ENCODE data around the gene CSF2.

CSF2 gene

DNA sequence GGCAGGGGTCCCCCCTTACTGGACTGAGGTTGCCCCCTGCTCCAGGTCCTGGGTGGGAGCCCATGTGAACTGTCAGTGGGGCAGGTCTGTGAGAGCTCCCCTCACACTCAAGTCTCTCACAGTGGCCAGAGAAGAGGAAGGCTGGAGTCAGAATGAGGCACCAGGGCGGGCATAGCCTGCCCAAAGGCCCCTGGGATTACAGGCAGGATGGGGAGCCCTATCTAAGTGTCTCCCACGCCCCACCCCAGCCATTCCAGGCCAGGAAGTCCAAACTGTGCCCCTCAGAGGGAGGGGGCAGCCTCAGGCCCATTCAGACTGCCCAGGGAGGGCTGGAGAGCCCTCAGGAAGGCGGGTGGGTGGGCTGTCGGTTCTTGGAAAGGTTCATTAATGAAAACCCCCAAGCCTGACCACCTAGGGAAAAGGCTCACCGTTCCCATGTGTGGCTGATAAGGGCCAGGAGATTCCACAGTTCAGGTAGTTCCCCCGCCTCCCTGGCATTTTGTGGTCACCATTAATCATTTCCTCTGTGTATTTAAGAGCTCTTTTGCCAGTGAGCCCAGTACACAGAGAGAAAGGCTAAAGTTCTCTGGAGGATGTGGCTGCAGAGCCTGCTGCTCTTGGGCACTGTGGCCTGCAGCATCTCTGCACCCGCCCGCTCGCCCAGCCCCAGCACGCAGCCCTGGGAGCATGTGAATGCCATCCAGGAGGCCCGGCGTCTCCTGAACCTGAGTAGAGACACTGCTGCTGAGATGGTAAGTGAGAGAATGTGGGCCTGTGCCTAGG lies at the start of gene CSF2:
Gene CSF2, plus strand, starts transcription at position 559 of the 783 bp plus-strand sequence. Its CDS starts 35 bp downstream, at position 594.
- H3K9me3 ChIP-seq (ENCODE audit: control insufficient read depth, insufficient read depth, low read depth, low read length): no peaks in the 10 kb centered on the region
- no peak within 1 kb of the TSS for H3K9ac ChIP-seq (ENCODE audit: low read length)
- no peak within 1 kb of the TSS for H3K27ac ChIP-seq (ENCODE audit: low read depth, low read length)
- H3K36me3 ChIP-seq (ENCODE audit: control insufficient read depth, insufficient read depth, low read length): no peaks in the 10 kb centered on the region
- H3K4me1 ChIP-seq (ENCODE audit: control insufficient read depth, insufficient read depth, low read length): no peaks in the 10 kb centered on the region; the same call in 1 of the 2 replicates
- H3K27me3 ChIP-seq (ENCODE audit: control insufficient read depth, insufficient read depth, low read length): no peaks in the 10 kb centered on the region
- H3K4me3 ChIP-seq (ENCODE audit: low read depth, low read length): no peak within 1 kb of the TSS

DNA sequence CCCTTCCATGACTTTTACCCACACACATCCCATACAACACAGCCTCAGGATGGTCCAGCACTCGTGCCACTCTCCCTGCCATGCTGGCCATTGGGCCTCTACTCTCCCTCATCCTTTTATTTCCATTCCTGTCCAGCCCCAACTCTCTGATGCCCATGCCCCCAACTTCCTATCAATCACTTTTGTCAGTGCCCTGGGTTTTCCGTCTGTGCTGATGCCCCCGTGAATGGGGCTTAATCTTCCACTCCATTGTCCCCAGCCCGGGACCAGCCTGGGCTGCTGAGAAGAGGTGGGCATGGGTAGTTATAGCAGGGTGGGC lies 49.5 kb upstream of the CSF2 start:
- no peaks in the 10 kb centered on the region; the same call in 1 of the 2 replicates for H3K27me3 ChIP-seq (ENCODE audit: control insufficient read depth, insufficient read depth, low read length)

DNA sequence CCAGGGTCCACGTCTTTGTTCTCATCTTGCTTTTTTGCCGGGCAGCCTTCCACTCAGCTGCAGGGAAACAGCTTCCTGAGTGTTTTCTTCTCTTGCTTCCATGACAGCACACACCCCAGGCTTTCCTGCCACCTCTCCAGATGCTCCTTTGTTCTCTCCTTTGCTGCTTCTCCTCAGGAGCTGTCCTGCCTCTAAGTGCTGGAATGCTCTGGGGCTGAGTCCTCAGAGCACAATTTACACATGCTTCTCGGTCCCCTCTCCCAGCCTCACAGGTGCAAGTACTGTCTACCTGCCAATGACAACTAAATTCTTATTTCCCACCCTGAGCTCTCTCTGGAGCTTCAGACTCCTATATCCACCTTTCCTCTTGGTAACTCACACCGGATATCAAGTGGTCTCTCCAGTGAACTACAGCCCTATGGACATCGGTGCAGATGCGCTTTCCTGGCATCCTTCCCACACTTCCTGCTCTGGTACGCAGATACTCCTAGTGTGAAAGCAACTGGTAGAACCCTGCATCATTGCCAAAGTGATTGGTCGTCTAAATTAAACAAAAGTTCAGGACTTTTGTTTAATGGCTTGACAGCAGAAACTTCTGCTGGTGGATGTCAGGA lies 48.7 kb upstream of the CSF2 start:
- H3K9ac ChIP-seq (ENCODE audit: low read length): no peak overlapping the region
- no peaks in the 10 kb centered on the region for H3K9me3 ChIP-seq (ENCODE audit: control insufficient read depth, insufficient read depth, low read depth, low read length)
- H3K4me1 ChIP-seq (ENCODE audit: control insufficient read depth, insufficient read depth, low read length): no peaks in the 10 kb centered on the region
- no peaks in the 10 kb centered on the region for H3K36me3 ChIP-seq (ENCODE audit: control insufficient read depth, insufficient read depth, low read length)
- H3K27ac ChIP-seq (ENCODE audit: low read depth, low read length): no peak overlapping the region
- no peaks in the 10 kb centered on the region; the same call in 1 of the 2 replicates for H3K27me3 ChIP-seq (ENCODE audit: control insufficient read depth, insufficient read depth, low read length)
- no peak overlapping the region for H3K4me3 ChIP-seq (ENCODE audit: low read depth, low read length)

More for the DNA sequence above, 49.5 kb upstream of the CSF2 start:
- Histone ChIP-seq H3K36me3 (ENCODE audit: control insufficient read depth, insufficient read depth, low read length) (no peaks in the 10 kb centered on the region), H3K4me3 (ENCODE audit: low read depth, low read length) (no peak overlapping the region), H3K4me1 (ENCODE audit: control insufficient read depth, insufficient read depth, low read length) (no peaks in the 10 kb centered on the region), H3K27ac (ENCODE audit: low read depth, low read length) (no peak overlapping the region), H3K9ac (ENCODE audit: low read length) (no peak overlapping the region), H3K9me3 (ENCODE audit: control insufficient read depth, insufficient read depth, low read depth, low read length) (no peaks in the 10 kb centered on the region)

DNA sequence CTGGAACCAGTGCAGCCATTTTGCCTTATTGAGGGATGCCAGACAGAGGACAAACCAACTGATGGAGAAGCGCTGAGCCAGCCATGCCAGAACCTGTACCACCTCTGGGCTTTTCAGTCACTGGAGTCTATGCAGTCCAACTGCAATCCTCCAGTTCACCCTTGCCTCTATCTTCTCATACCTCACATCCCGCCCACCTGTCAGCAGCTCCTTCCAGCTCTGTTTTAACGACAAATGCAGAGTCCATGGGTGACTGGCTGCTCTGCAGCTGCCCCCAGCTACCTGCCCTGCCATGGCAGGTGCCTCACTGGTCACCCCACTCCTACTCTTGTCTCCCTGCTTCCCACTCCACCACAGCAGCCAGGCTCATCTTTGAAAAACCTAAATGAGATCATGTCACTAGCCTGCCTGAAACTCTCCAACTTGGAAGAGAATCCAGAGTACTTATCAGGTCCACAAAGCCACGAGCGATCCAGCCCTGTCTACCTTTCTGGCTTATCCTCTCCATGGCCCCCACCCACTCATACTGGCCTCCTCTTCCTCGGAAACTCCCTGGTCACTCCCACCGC lies 48.1 kb upstream of the CSF2 start:
- Histone ChIP-seq H3K27ac (ENCODE audit: low read depth, low read length) (no peak overlapping the region), H3K9ac (ENCODE audit: low read length) (no peak overlapping the region), H3K4me1 (ENCODE audit: control insufficient read depth, insufficient read depth, low read length) (no peaks in the 10 kb centered on the region), H3K36me3 (ENCODE audit: control insufficient read depth, insufficient read depth, low read length) (no peaks in the 10 kb centered on the region), H3K9me3 (ENCODE audit: control insufficient read depth, insufficient read depth, low read depth, low read length) (no peaks in the 10 kb centered on the region), H3K4me3 (ENCODE audit: low read depth, low read length) (no peak overlapping the region), H3K27me3 (ENCODE audit: control insufficient read depth, insufficient read depth, low read length) (no peaks in the 10 kb centered on the region)

DNA sequence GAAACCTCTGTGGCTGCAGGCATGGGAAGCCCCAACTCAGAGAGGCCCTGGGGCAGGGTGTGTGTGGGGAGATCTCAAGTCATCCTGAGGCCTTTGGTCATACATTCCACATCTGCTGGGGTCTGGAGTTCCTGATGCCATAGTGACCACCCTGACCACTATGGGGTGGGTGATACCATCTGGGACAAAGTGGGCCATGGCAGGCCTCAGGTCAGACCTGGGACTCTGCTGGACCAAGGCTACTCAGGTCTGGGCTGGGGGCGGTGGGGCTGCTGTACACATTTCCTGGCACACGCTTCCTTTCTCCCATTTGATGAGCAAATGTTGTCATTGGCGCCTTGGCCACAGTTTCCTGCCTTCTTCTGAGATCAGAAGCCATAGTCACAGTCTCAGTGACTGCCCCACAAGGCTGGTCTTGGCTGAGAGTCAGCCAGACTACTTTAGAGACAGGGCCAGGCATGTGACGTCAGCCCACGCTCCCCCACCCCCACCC lies 47.0 kb upstream of the CSF2 start:
- H3K27ac ChIP-seq (ENCODE audit: low read depth, low read length): no peak overlapping the region
- H3K27me3 ChIP-seq (ENCODE audit: control insufficient read depth, insufficient read depth, low read length): no peaks in the 10 kb centered on the region
- H3K9me3 ChIP-seq (ENCODE audit: control insufficient read depth, insufficient read depth, low read depth, low read length): no peaks in the 10 kb centered on the region
- H3K4me3 ChIP-seq (ENCODE audit: low read depth, low read length): no peak overlapping the region
- H3K4me1 ChIP-seq (ENCODE audit: control insufficient read depth, insufficient read depth, low read length): no peaks in the 10 kb centered on the region
- H3K9ac ChIP-seq (ENCODE audit: low read length): no peak overlapping the region
- no peaks in the 10 kb centered on the region for H3K36me3 ChIP-seq (ENCODE audit: control insufficient read depth, insufficient read depth, low read length)

DNA sequence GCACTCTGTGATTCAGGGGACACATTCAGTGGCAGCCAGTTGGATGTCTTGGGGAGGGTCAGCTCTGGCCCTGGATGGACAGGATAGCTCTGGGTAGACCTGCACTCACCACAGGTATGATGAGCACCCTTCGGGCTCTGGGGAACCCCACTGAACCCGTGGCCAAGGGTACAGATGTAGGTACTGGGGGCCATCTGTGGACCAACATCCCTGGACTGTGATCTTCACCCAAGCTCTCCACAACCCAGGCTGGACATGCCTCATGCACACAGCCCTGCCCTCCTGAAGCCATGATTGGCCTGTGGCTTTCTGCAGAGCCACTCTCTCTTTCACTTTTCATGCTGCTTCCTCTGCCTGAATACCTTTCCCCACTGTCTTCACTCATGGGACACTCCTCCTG lies 46.6 kb upstream of the CSF2 start:
- Histone ChIP-seq H3K9me3 (ENCODE audit: control insufficient read depth, insufficient read depth, low read depth, low read length) (no peaks in the 10 kb centered on the region), H3K9ac (ENCODE audit: low read length) (no peak overlapping the region), H3K4me3 (ENCODE audit: low read depth, low read length) (no peak overlapping the region), H3K36me3 (ENCODE audit: control insufficient read depth, insufficient read depth, low read length) (no peaks in the 10 kb centered on the region), H3K27me3 (ENCODE audit: control insufficient read depth, insufficient read depth, low read length) (no peaks in the 10 kb centered on the region), H3K27ac (ENCODE audit: low read depth, low read length) (no peak overlapping the region), H3K4me1 (ENCODE audit: control insufficient read depth, insufficient read depth, low read length) (no peaks in the 10 kb centered on the region)

DNA sequence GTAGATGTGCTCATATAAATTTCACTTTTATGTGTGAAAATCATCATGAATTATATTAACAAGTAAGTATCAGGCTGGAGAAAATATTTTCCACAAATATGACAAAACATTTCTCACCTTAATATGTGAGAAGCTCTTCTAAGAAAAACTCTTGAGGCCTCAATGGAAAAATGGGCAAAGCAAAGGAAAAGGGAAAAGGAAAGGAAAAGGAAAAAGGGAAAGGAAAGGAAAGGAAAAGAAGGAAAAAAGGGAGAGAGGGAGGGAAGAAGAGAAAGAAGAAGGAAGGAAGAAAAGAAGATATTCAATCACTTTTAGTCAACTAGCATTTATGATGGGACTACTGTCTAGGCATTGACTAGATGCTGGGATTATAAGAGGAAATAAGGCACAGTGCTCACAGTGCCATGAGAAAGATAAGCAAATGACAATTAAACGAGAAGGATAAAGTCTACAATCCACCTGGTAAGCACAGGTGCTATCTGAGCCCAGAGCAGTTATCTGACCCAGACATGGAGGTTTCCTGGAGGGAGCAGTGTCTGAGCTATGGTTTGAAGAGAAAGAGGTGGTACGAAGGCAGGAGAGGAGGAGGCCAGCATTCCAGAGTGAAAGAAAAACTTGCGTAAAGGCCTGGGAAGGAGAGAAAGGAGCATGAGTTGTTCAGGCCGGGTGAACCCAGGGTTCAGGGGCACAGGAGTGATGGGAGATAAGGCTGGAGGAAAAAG lies 43.8 kb upstream of the CSF2 start:
- Histone ChIP-seq H3K27ac (ENCODE audit: low read depth, low read length) (no peak overlapping the region), H3K9me3 (ENCODE audit: control insufficient read depth, insufficient read depth, low read depth, low read length) (no peaks in the 10 kb centered on the region), H3K4me1 (ENCODE audit: control insufficient read depth, insufficient read depth, low read length) (no peaks in the 10 kb centered on the region), H3K4me3 (ENCODE audit: low read depth, low read length) (no peak overlapping the region), H3K9ac (ENCODE audit: low read length) (no peak overlapping the region), H3K36me3 (ENCODE audit: control insufficient read depth, insufficient read depth, low read length) (no peaks in the 10 kb centered on the region), H3K27me3 (ENCODE audit: control insufficient read depth, insufficient read depth, low read length) (no peaks in the 10 kb centered on the region)

DNA sequence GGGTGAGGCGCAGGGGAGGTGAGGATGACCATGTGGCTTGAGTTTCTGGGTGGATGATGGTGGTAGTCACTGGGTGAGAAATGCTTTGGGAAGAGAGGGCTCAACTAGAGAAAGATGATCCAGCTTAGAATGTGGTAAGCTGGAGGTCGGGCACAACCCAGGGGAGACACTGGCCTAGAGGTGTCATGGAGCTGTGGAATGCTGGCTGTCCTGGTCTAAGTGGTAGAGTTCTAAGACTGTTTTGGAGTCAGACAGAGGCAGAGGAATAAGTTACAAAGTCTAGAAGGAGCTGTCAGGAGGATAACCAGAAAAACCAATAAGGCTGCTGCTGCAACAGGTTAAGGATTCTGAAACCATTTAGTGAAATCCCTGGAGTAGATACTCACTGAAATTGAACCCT lies 43.0 kb upstream of the CSF2 start:
- no peaks in the 10 kb centered on the region for H3K9me3 ChIP-seq (ENCODE audit: control insufficient read depth, insufficient read depth, low read depth, low read length)
- H3K27ac ChIP-seq (ENCODE audit: low read depth, low read length): no peak overlapping the region
- H3K9ac ChIP-seq (ENCODE audit: low read length): no peak overlapping the region
- no peaks in the 10 kb centered on the region for H3K4me1 ChIP-seq (ENCODE audit: control insufficient read depth, insufficient read depth, low read length)
- no peaks in the 10 kb centered on the region for H3K27me3 ChIP-seq (ENCODE audit: control insufficient read depth, insufficient read depth, low read length)
- H3K36me3 ChIP-seq (ENCODE audit: control insufficient read depth, insufficient read depth, low read length): no peaks in the 10 kb centered on the region
- no peak overlapping the region for H3K4me3 ChIP-seq (ENCODE audit: low read depth, low read length)

DNA sequence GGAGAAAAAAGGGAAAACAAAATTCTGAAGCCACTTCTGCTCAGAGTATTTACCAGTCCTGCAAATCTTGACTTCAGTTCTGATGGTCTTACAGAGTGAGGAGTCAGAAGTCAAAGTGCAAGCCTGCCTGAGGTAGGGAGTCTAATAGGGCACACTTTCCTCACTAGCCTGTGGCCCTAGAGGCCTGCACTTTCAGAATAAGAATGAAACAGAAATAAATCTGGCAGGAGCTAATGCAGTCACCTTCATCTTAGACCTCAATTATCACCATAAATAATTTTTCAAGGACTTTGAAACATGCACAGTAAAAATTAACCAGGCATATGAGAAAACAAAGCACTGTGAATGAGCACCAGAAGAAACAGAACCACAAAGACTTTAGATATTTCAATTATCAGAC lies 41.4 kb upstream of the CSF2 start:
- Histone ChIP-seq H3K9ac (ENCODE audit: low read length) (no peak overlapping the region), H3K9me3 (ENCODE audit: control insufficient read depth, insufficient read depth, low read depth, low read length) (no peaks in the 10 kb centered on the region), H3K27ac (ENCODE audit: low read depth, low read length) (no peak overlapping the region), H3K4me1 (ENCODE audit: control insufficient read depth, insufficient read depth, low read length) (no peaks in the 10 kb centered on the region), H3K4me3 (ENCODE audit: low read depth, low read length) (no peak overlapping the region), H3K36me3 (ENCODE audit: control insufficient read depth, insufficient read depth, low read length) (no peaks in the 10 kb centered on the region), H3K27me3 (ENCODE audit: control insufficient read depth, insufficient read depth, low read length) (no peaks in the 10 kb centered on the region)

DNA sequence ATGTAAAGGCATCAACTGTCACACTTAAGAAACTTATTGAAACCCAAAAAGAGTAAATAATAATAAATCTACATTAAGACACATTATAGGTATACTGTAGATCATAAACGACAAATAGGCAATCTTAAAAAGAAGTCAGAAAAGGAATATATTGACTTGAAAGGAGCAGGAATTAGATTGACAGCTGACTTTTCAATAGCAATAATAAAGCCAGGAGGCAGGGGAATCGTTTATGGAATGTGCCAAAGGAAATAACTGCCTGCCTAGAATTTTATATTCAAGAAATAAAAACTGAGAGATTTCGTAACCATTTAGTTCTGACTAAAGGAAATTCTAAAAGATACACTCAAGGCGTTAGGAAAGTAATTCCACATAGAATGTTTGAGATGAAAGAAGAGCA lies 40.5 kb upstream of the CSF2 start:
- Histone ChIP-seq H3K9ac (ENCODE audit: low read length) (no peak overlapping the region), H3K27me3 (ENCODE audit: control insufficient read depth, insufficient read depth, low read length) (no peaks in the 10 kb centered on the region), H3K4me3 (ENCODE audit: low read depth, low read length) (no peak overlapping the region), H3K4me1 (ENCODE audit: control insufficient read depth, insufficient read depth, low read length) (no peaks in the 10 kb centered on the region), H3K36me3 (ENCODE audit: control insufficient read depth, insufficient read depth, low read length) (no peaks in the 10 kb centered on the region), H3K27ac (ENCODE audit: low read depth, low read length) (no peak overlapping the region), H3K9me3 (ENCODE audit: control insufficient read depth, insufficient read depth, low read depth, low read length) (no peaks in the 10 kb centered on the region)

DNA sequence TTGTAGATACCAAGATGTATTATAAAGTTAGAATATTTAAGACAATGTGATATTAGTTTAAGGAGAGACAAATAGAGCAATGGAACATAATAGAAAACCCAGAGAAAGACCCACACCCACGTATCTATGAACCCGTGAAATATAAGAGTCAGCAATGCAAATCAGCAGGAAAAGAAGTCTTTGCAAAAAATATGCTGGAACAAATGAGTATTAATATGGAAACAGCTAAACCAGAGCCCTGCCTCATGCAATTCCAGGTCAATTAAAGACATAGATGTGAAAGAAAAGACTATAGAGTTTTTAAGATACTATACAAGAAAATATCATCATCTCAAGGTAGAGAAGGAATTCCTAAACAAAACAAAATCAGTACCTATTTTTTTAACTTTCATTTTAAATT lies 36.2 kb upstream of the CSF2 start:
- no peak overlapping the region for H3K9ac ChIP-seq (ENCODE audit: low read length)
- no peaks in the 10 kb centered on the region for H3K27me3 ChIP-seq (ENCODE audit: control insufficient read depth, insufficient read depth, low read length)
- H3K4me3 ChIP-seq (ENCODE audit: low read depth, low read length): no peak overlapping the region
- no peaks in the 10 kb centered on the region for H3K36me3 ChIP-seq (ENCODE audit: control insufficient read depth, insufficient read depth, low read length)
- no peaks in the 10 kb centered on the region for H3K4me1 ChIP-seq (ENCODE audit: control insufficient read depth, insufficient read depth, low read length)
- no peak overlapping the region for H3K27ac ChIP-seq (ENCODE audit: low read depth, low read length)
- H3K9me3 ChIP-seq (ENCODE audit: control insufficient read depth, insufficient read depth, low read depth, low read length): no peaks in the 10 kb centered on the region

Measured in HUES6 (cell line).